HG03103 (cell line): ENCODE measurements around the gene PCDHGA9.
"Not testable (repeated sequence)": the region's sequence is repeated elsewhere in the genome, so short reads cannot be mapped to it uniquely, and the experiment has no call there.

Experiments used
- ATAC-seq: cut with Tn5 transposase; IDR thresholded peaks from one replicate; pipeline ENCODE4 v1.9.1; 2021; ENCODE audit warnings: low read depth; ENCODE audit not compliant: unreplicated experiment

The PCDHGA9 gene

DNA sequence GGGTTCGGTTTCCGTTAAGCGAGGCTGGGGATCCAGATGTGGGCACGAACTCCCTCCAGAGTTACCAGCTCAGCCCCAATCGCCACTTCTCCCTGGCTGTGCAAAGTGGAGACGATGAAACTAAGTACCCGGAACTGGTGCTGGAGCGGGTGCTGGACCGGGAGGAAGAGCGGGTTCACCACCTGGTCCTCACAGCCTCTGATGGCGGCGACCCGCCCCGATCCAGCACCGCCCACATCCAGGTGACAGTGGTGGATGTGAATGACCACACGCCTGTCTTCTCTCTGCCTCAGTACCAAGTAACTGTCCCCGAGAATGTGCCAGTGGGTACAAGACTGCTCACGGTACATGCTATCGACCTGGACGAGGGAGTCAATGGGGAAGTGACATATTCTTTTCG, 19.2 kb upstream of the PCDHGA9 start:
- no peak for ATAC-seq

GRCh38 chr5:141384471-141385267, 17.9 kb upstream of the PCDHGA9 start:
- no peak for ATAC-seq

DNA sequence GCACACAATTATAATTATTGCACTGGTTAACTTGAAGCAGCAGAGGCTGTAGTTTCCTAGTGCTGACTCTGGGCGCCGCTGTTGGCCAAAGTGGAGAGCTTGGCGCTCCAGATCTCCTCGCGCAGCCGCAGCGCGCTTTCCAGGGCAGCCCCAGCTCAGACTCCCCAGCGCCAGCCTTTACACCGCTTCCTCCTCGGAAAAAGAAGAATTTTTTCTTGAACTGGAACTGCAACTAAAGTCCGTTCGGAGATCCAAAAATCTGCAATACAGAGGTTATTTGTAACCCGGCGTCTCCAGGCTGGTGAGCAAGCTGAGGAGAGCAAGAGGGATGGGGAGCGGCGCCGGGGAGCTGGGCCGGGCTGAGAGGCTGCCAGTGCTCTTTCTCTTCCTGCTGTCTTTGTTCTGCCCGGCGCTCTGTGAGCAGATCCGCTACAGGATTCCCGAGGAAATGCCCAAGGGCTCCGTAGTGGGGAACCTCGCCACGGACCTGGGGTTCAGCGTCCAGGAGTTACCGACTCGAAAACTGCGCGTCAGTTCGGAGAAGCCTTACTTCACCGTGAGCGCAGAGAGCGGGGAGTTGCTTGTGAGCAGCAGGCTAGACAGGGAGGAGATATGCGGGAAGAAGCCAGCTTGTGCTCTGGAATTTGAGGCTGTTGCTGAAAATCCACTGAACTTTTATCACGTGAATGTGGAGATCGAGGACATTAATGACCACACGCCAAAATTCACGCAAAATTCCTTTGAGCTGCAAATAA, 14.8 kb upstream of the PCDHGA9 start, which contains the start of gene PCDHGB4:
TSS of gene PCDHGB4 (plus strand) at position 142 of the 755 bp plus-strand sequence. CDS start at position 329, 187 bp downstream.
- ATAC-seq = peak; percentile 51

- ATAC-seq = no peak
Measured at GRCh38 chr5:141388661-141389060, 13.9 kb upstream of the PCDHGA9 start.

- no peak for ATAC-seq
Measured at GRCh38 chr5:141389153-141390042, 13.2 kb upstream of the PCDHGA9 start.

GRCh38 chr5:141392429-141393198, 10.0 kb upstream of the PCDHGA9 start, which contains the start of gene PCDHGA8:
PCDHGA8 (plus strand) TSS chr5:141392633; CDS start chr5:141392814, 181 bp downstream.
- ATAC-seq = no peak

DNA sequence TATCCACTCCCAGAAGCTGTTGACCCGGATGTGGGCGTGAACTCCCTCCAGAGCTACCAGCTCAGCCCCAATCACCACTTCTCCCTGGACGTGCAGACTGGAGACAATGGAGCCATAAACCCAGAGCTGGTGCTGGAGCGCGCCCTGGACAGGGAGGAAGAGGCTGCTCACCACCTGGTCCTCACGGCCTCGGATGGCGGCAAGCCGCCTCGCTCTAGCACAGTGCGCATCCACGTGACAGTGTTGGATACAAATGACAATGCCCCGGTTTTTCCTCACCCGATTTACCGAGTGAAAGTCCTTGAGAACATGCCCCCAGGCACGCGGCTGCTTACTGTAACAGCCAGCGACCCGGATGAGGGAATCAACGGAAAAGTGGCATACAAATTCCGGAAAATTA, 9.3 kb upstream of the PCDHGA9 start:
- ATAC-seq = no peak

- not testable (repeated sequence) for ATAC-seq
Measured at GRCh38 chr5:141394401-141395187, 8.0 kb upstream of the PCDHGA9 start.

- peak; percentile 94 for ATAC-seq
Measured at GRCh38 chr5:141397756-141398551, 4.6 kb upstream of the PCDHGA9 start, which contains the start of gene PCDHGB5. PCDHGB5 (plus strand) TSS chr5:141397947; CDS start chr5:141398128, 181 bp downstream.

DNA sequence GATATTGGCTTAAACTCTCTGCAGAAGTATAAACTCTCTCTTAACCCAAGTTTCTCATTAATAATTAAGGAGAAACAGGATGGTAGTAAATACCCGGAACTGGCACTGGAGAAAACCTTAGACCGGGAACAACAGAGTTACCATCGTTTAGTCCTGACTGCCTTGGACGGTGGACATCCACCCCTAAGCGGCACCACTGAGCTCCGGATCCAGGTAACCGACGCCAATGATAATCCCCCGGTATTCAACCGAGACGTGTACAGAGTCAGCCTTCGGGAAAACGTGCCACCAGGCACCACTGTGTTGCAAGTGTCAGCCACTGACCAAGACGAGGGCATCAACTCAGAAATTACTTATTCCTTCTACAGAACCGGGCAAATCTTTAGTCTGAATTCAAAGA, 4.0 kb upstream of the PCDHGA9 start:
- no peak for ATAC-seq

DNA sequence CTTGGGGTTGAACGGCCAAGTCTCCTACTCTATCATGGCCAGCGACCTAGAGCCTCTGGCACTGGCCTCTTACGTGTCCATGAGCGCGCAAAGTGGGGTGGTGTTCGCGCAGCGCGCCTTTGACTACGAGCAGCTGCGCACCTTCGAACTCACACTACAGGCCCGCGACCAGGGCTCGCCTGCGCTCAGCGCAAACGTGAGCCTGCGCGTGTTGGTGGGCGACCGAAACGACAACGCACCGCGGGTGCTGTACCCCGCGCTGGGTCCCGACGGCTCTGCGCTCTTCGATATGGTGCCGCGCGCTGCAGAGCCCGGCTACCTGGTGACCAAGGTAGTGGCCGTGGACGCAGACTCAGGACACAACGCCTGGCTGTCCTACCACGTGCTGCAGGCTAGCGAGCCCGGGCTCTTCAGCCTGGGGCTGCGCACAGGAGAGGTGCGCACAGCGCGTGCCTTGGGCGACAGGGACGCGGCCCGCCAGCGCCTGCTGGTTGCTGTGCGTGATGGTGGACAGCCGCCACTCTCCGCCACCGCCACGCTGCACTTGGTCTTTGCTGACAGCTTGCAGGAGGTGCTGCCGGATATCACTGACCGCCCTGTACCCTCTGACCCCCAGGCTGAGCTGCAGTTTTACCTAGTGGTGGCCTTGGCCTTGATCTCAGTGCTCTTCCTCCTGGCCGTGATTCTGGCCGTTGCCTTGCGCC, 2.9 kb upstream of the PCDHGA9 start:
- no peak for ATAC-seq

DNA sequence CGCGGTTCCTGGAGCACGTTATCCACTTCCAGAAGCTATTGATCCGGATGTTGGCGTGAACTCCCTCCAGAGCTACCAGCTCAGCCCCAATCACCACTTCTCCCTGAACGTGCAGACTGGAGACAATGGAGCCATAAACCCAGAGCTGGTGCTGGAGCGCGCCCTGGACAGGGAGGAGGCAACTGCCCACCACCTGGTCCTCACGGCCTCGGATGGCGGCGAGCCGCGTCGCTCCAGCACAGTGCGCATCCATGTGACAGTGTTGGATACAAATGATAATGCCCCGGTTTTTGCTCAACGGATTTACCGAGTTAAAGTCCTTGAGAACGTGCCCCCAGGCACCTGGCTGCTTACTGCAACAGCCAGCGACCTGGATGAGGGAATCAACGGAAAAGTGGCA, 809 bp downstream of the PCDHGA9 start:
- ATAC-seq = no peak

- ATAC-seq = not testable (repeated sequence)
Measured at GRCh38 chr5:141407790-141408505, 5.4 kb downstream of the PCDHGA9 start, which contains the start of gene PCDHGB6. PCDHGB6 (plus strand) TSS chr5:141408021; CDS start chr5:141408203, 182 bp downstream.

DNA sequence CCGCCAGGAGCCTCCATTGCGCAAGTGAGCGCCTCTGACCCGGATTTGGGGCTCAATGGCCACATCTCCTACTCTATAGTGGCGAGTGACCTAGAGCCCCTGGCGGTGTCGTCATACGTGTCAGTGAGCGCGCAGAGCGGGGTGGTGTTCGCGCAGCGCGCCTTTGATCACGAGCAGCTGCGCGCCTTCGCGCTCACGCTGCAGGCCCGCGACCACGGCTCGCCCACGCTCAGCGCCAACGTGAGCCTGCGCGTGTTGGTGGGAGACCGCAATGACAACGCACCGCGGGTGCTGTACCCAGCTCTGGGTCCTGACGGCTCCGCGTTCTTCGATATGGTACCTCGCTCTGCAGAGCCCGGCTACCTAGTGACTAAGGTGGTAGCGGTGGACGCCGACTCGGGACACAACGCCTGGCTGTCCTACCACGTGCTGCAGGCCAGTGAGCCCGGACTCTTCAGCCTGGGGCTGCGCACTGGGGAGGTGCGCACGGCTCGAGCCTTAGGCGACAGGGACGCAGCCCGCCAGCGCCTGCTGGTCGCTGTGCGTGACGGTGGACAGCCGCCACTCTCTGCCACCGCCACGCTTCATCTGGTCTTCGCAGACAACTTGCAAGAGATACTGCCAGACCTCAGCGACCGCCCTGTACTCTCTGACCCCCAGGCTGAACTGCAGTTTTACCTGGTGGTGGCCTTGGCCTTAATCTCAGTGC, 7.2 kb downstream of the PCDHGA9 start:
- no peak for ATAC-seq

GRCh38 chr5:141411575-141411974, 9.0 kb downstream of the PCDHGA9 start:
- no peak for ATAC-seq

DNA sequence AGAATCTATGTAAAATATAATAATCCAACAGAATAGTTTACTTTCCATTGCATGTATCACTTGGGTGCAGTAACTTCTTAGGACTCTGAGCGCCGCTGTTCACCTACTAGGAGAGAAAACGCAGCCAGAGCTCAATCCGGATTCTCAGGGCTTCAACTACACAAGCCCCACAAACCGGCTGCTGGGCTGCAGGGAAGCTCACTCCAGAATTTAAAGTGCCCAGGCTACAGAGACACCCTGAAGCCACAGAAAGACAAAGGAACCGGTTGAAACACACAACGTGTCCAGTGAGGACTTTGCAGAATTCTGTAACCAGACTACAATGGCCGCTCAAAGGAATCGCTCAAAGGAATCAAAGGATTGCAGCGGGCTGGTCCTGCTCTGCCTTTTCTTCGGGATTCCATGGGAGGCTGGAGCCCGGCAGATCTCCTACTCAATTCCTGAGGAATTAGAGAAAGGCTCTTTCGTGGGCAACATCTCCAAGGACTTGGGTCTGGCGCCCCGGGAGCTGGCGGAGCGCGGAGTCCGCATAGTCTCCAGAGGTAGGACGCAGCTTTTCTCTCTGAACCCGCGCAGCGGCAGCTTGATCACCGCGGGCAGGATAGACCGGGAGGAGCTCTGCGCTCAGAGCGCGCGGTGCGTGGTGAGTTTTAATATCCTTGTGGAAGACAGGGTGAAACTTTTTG, 10.4 kb downstream of the PCDHGA9 start, which contains the start of gene PCDHGA10:
TSS of gene PCDHGA10 (plus strand) at position 134 of the 686 bp plus-strand sequence. CDS start at position 323, 189 bp downstream.
- ATAC-seq = peak; percentile 46
